ENCODE results near the gene ST7.
"Not testable (repeated sequence)": the region's sequence is repeated elsewhere in the genome, so short reads cannot be mapped to it uniquely, and the experiment has no call there.

ST7 gene

GRCh38 chr7:117011419-117012260, 58.3 kb downstream of the ST7 start:
- no peak for DNase-seq

DNA sequence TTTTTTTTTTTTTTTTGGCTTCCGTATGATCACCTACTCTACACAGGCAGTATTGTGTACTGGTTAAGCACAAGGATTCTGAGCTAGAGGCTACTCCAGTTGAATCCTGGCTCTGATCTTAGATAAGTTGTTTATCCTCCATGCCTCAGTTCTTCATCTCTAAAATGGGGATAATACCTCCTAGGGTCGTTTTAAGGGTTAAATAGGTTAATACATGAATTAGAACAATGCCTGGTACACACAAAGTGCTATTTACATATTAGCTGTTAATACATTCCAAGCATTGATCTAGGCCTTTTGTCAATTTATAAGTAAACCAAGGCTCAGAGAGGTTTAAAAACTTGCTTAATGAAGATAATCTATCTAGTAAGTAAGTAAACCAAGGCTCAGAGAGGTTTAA, 59.0 kb downstream of the ST7 start:
- DNase-seq, result no peak

DNA sequence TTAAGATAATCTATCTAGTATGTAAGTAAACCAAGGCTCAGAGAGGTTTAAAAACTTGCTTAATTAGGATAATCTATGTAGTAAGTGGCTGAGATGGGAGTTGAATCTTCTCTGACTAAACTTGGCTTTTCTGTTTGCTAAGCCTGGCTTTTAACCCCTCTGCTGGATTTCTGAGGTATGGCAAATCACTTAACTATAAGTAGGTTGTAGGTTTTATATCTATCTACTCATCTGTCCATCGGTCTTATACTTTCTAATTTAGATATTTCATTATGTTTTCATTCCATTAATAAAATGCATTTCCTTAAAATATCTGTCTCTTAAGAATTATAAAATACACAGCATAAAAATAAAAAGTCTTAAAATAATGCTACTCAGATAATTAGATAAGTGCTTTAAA, 59.4 kb downstream of the ST7 start:
- peak; percentile 70 for DNase-seq

DNA sequence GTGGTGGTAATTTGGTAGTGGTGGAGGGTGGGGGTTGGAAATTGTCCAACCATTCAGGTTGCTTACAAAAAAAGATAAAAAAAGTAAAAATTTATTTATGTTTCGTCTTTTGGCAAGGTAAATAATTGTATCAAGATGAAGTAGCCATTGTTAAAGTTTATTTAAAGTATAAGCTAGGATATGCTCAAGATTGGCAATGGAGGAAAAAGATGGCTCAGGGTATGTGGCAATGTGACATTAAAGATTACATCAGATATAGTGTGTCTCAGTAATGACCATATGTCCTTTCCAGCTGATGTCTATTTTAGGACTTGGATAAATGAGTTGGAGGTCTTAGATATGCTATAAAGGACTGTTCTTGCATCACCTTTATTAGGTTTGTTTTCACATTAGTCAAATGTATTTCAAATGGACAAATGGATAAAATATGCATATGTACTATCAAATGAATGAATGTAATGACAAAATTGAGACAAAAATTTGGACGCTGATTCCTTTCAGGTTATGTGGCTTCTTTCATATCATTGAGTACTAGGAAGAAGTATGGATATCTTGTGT, 60.9 kb downstream of the ST7 start:
- DNase-seq, result peak; percentile 74

GRCh38 chr7:117014673-117015133, 61.4 kb downstream of the ST7 start:
- peak; percentile 76 for DNase-seq

GRCh38 chr7:117015258-117016184, 62.2 kb downstream of the ST7 start:
- no peak for DNase-seq

- no peak for DNase-seq
Measured at GRCh38 chr7:117017017-117017451, 63.7 kb downstream of the ST7 start.

- DNase-seq, result no peak
Measured at GRCh38 chr7:117017702-117018266, 64.5 kb downstream of the ST7 start.

DNA sequence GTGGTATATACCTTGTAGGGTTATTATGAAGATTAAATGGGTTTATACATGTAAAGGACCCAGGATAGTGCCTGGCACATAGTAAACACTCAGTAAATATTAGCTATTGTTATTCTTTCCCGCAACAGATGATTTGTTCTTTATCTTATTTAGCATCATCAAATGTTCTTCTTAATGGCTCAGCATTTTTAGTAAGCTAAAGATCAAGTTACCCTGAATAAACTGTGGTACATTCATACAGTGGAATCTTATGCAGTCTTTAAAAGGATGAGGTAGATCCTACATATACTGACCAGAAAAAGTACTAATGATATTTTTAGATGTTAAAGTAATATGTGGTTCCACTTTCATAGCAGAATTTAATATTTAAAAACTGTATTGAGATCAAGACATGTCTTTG, 65.4 kb downstream of the ST7 start:
- DNase-seq, result no peak

- DNase-seq, result no peak
Measured at GRCh38 chr7:117019287-117019686, 66.0 kb downstream of the ST7 start.

DNA sequence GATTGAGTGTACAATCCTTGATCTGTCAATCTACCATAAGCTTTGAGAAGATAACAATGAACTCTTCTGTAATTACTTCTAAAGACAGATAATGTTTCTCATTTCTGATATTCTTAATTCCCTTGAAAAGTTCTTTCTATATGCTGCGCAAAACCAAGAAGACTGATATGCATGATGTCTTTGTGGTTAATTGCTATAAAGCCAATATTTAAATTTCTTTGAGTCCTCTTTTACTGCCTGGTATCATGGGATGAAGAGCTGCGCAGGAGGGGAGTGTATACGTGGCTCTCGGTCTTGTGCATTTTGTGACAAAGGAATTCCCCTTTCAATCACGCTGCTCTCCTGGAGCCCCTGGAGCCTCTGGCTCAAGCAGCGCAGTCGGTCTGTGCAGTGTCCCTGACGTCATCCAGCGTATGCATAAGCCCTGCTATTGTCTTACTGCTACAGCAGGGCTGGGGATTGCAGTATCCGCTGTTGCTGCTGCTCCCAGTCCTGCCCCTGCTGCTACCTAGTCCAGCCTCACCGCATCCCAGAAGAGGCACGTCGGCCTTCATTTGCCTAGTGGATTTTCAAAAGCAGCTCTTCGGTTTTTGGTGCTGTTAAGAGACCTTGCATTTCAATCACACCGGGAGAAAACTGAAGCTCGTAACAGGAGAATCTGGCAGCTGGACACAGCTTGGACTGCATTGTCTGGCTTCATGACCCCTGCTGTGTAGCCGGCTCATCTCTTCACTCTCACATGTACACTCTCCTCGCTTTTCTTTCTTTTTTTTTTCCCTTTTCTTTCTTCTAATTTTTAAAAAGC, 66.7 kb downstream of the ST7 start:
- peak; percentile 84 for DNase-seq

GRCh38 chr7:117020591-117020973, 67.3 kb downstream of the ST7 start:
- peak; percentile 84 for DNase-seq

GRCh38 chr7:117021366-117021765, 68.1 kb downstream of the ST7 start:
- no peak for DNase-seq

DNA sequence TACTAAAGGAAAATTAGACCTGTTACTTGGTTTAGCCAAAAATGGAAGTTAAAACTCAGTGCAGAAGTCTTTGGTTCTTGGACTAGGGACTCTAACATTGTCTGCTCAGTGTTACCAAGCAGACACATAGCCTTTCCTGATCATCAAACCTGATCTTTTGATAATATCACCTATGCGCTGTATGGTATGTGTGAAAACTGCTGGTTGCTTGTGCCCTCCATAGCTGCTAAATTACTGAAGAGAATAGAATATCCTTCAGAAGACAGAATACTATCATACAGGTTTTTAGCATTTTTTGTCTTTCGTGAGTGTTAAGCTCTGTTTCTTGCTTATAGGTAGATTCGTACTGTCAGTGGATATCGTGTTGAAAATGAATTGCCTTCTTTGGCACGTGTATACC, 68.7 kb downstream of the ST7 start:
- peak; percentile 27 for DNase-seq

GRCh38 chr7:117023325-117023854, 70.1 kb downstream of the ST7 start:
- DNase-seq, result no peak

DNA sequence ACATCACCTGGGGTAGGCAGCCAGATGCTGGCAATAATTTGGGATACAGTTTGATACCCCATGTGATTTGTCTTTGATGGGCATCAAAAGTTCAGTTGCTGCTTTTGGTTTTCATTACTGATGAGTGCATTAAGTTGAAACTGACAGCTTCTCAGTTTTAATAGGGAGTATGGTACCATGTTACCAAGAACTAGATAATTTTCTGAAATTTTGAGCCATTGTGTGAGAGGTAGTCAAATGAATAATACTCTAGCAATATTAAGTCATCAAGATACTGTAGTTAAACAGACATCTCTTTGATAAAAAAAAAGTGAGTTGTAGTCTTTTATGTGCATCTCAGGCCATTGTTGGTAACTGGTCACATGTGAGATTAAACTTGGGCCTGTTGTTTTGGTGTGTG, 71.5 kb downstream of the ST7 start:
- DNase-seq, result no peak

- DNase-seq, result no peak
Measured at GRCh38 chr7:117025891-117026290, 72.6 kb downstream of the ST7 start.

DNA sequence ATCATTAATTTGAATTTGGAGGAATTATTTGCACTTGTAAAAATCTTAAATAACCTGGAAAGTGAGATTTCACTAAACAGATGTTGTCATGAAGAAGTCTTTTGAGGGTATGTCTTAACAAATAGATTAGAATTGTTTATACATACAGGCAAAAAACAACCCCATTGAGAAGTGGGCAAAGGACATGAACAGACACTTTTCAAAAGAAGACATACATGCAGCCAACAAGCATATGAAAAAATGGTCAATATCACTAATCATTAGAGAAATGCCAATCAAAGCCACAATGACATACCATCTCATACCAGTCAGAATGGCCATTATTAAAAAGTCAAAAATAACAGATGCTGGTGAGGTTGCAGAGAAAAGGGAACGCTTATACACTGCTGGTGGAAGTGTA, 77.0 kb downstream of the ST7 start:
- not testable (repeated sequence) for DNase-seq

- not testable (repeated sequence) for DNase-seq
Measured at GRCh38 chr7:117030793-117031192, 77.5 kb downstream of the ST7 start.

DNA sequence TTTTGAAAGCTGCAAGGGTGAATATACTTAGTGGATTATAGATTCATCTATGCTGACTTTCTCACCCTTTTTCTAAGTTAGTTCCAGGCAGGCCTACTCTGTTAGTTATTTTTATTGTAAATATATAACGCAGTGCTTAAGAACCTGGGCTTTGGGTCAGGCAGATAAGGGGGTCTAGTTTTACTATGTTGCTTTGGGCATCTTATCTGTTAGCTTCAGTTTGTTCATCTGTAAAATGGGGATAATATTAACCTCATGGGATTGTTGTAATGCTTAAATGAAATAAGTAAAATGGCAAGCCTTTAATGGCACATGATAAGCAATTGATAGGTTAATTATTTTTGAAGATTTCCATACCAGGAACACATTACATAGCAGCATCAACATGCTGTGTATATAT, 79.5 kb downstream of the ST7 start:
- no peak for DNase-seq

DNA sequence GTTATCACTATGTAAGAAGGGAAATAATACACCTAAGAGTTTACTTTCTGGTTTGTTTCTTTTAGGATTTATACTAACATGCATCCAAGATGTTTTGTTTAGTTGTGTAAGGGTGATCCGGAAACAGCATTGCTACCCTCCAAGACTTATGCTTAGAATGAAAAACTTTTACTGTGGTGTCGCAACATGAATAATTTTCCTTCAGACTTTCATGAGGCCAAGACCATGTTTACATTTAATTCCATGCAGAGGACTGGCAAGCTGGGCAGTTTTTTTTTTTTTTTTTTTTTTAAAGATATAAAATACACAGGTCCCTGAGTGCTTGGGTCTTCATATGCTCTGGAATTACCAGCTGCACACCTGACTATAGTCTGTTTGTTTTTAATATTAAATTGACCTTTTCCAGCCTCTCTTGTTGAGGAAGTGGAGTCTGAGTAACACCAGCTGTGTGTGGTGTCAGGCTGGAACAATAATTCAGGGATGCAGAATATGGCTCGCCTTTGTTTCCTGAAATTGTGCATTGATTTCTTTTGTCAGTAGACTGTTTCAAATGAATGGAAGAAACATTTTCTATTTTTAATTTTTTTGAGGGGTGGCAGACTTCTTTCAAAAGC, 81.7 kb downstream of the ST7 start:
- DNase-seq, result no peak
